PC-3 (cell line): ENCODE results near the gene DDX10. TPM values are rescaled to one million over a fixed set of nuclear protein-coding genes. Genes with fewer than 3 reads are reported as not detected.

Experiments
- ATAC-seq: fragments of 200-7000 bp; cut with Tn5 transposase; 2 replicates; pipeline ENCODE4 v1.9.1; 2020; ENCODE audit warnings: mild to moderate bottlenecking, moderate library complexity
- BruUV-seq: library from RNA; stranded (reverse); fragments of 400-500 nt; replicated peaks from 2 replicates; lab custom pipeline; 2021; lab: Mats Ljungman, UMichigan
- CTCF ChIA-PET: fragments of 300-600 bp; sonication (Branson Sonifier 250); formaldehyde crosslinking; loops from one replicate; lab custom pipeline; 2022; ENCODE audit warnings: antibody characterized with exemption; lab: Charles Lee
- POLR2A ChIA-PET: fragments of 300-600 bp; sonication (Branson Sonifier 250); formaldehyde crosslinking; loops from one replicate; lab custom pipeline; 2022; ENCODE audit warnings: antibody characterized with exemption; ENCODE audit not compliant: unreplicated experiment; lab: Charles Lee
- DNase-seq: peaks from one replicate; pipeline ENCODE4 v3.0.0-alpha.2; 2015
- H2AFZ ChIP-seq: fragments of 300-600 bp; sonication (generic); 2 replicates; pipeline ENCODE4 v1.6.0; 2016; ENCODE audit warnings: antibody characterized with exemption, low read length
- H3F3A ChIP-seq: fragments of 300-600 bp; sonication (generic); one replicate; pipeline ENCODE4 v1.6.0; 2017; ENCODE audit warnings: antibody characterized with exemption, low read length, control low read depth, mild to moderate bottlenecking; ENCODE audit not compliant: unreplicated experiment
- H3K27ac ChIP-seq: fragments of 300-600 bp; sonication (generic); 2 replicates; pipeline ENCODE4 v1.5.1; 2016; ENCODE audit warnings: mild to moderate bottlenecking, low read length
- H3K27me3 ChIP-seq: fragments of 300-600 bp; sonication (generic); 2 replicates; pipeline ENCODE4 v1.6.1; 2016; ENCODE audit warnings: low read length, mixed read lengths
- H3K36me3 ChIP-seq: fragments of 300-600 bp; sonication (generic); 2 replicates; pipeline ENCODE4 v1.6.1; 2016; ENCODE audit warnings: low read depth, mixed run types, low read length, mixed read lengths
- H3K4me1 ChIP-seq: fragments of 300-600 bp; sonication (generic); 2 replicates; pipeline ENCODE4 v1.5.1; 2016; ENCODE audit warnings: low read length; ENCODE audit not compliant: insufficient read depth
- H3K4me2 ChIP-seq: fragments of 300-600 bp; sonication (generic); 2 replicates; pipeline ENCODE4 v1.6.0; 2016; ENCODE audit warnings: low read length
- H3K4me3 ChIP-seq: fragments of 300-600 bp; sonication (generic); 2 replicates; pipeline ENCODE4 v1.5.1; 2016; ENCODE audit warnings: mild to moderate bottlenecking, low read length, mixed read lengths
- H3K79me2 ChIP-seq: fragments of 300-600 bp; sonication (generic); 2 replicates; pipeline ENCODE4 v1.6.1; 2017; ENCODE audit warnings: low read length, mixed read lengths
- H3K9ac ChIP-seq: fragments of 300-600 bp; sonication (generic); 2 replicates; pipeline ENCODE4 v1.6.0; 2016; ENCODE audit warnings: mild to moderate bottlenecking, low read length
- H3K9me2 ChIP-seq: fragments of 300-600 bp; sonication (generic); replicated peaks from 2 replicates; pipeline ENCODE4 v1.6.1; 2016; ENCODE audit warnings: mixed run types, low read length, mixed read lengths
- H3K9me3 ChIP-seq: fragments of 300-600 bp; sonication (generic); 2 replicates; pipeline ENCODE4 v1.6.1; 2016; ENCODE audit warnings: low read length, mixed read lengths
- H4K20me1 ChIP-seq: fragments of 300-600 bp; sonication (generic); 2 replicates; pipeline ENCODE4 v1.6.1; 2016; ENCODE audit warnings: low read length, mixed read lengths
- EZH2 ChIP-seq: fragments of 300-600 bp; sonication (generic); IDR thresholded peaks from one replicate; pipeline ENCODE4 v1.6.1; 2017; ENCODE audit warnings: antibody characterized with exemption, mild to moderate bottlenecking, low read length; ENCODE audit not compliant: unreplicated experiment
- EZH2phosphoT487 ChIP-seq: fragments of 300-600 bp; sonication (generic); IDR thresholded peaks from 2 replicates; pipeline ENCODE4 v1.6.1; 2018; ENCODE audit warnings: mild to moderate bottlenecking, antibody characterized with exemption, low read length, borderline replicate concordance
- intact Hi-C: fragments of 100-400 bp; cut with micrococcal nuclease; formaldehyde crosslinking; loops from 2 replicates; pipeline ENCODE4 v1.9.0; 2023
- total RNA-seq: library from RNA; depleted of rRNA; stranded (reverse); fragments of >200 nt; gene quantifications from 2 replicates; pipeline ENCODE4 v1.2.3, GENCODE V29; 2014
- TF ChIP-seq, protein P1 (sequence below): fragments of 300-600 bp; sonication (generic); conservative IDR thresholded peaks from 2 replicates; pipeline ENCODE4 v1.5.1; 2017; ENCODE audit warnings: antibody characterized with exemption, low read depth, mild to moderate bottlenecking, low read length

Gene DDX10
- total RNA-seq, 1 experiment from 2014 or later: 55.2 TPM

DNA sequence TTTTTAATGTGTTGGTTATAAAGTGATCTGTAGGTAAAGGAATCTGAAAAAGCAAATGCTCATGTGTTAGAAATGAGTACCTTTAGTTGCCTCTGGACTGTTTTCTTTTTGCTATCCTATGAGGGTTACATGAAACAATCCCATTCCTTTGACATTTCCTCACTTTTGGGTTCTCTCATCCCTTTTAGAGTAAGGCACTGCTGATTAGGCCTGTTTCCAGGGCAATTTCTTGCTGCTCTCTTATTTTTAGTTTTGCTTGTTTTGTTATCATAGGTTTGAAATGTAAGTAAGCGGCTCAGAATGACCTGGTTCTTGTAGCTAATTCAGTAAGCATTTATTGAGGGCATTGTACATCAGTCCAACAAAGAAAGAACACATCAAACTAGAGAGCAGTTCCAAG, 138.9 kb downstream of the DDX10 start:
- POLR2A ChIA-PET: no interaction called here
- Histone ChIP-seq H3F3A (no peaks in the 10 kb centered on the region), H2AFZ (no peak overlapping the region), H3K27me3 (no peaks in the 10 kb centered on the region), H3K4me1 (no peaks in the 10 kb centered on the region), H3K9me2 (no peaks in the 10 kb centered on the region), H3K9me3 (no peaks in the 10 kb centered on the region), H3K79me2 (peaks cover 14% of the 10 kb centered on the region), H3K4me3 (no peak overlapping the region), H3K36me3 (no peaks in the 10 kb centered on the region), H4K20me1 (0 out of 2 replicates have a peak, but pooled peaks cover 4% of the 10 kb centered on the region), H3K9ac (no peak overlapping the region), H3K27ac (no peak overlapping the region), H3K4me2 (no peak overlapping the region)
- intact Hi-C loops: no loop called here
- no TSS peak for BruUV-seq
- ATAC-seq: no peak
- TF ChIP-seq, protein P1, sequence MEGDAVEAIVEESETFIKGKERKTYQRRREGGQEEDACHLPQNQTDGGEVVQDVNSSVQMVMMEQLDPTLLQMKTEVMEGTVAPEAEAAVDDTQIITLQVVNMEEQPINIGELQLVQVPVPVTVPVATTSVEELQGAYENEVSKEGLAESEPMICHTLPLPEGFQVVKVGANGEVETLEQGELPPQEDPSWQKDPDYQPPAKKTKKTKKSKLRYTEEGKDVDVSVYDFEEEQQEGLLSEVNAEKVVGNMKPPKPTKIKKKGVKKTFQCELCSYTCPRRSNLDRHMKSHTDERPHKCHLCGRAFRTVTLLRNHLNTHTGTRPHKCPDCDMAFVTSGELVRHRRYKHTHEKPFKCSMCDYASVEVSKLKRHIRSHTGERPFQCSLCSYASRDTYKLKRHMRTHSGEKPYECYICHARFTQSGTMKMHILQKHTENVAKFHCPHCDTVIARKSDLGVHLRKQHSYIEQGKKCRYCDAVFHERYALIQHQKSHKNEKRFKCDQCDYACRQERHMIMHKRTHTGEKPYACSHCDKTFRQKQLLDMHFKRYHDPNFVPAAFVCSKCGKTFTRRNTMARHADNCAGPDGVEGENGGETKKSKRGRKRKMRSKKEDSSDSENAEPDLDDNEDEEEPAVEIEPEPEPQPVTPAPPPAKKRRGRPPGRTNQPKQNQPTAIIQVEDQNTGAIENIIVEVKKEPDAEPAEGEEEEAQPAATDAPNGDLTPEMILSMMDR: no peak
- TF ChIP-seq EZH2 (no peak), EZH2phosphoT487 (no peak)
- no peak for DNase-seq
- CTCF ChIA-PET: no interaction called here

DNA sequence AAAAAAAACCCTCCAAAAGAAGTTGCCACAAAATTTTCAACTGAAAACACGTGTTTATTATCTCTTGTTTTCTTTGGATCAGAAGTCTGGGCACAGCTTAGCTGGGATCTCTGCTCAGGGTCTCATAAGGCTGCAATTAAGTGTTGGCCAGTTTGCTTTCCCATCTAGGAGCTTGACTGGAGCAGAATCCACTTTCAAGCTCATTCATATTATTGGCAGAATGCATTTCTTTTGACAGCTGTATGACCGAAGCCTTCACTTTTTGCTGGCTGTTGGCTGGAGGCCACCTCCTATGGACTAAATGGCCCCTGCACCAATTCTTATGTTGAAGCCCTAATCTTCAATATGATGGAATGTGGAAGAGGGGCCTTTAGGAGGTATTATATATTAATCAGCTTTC, 139.6 kb downstream of the DDX10 start:
- intact Hi-C loops: no loop called here
- no peak overlapping the region for H3K4me2 ChIP-seq
- no peaks in the 10 kb centered on the region for H3K27me3 ChIP-seq
- H3K9me2 ChIP-seq: no peaks in the 10 kb centered on the region
- no peaks in the 10 kb centered on the region for H3K4me1 ChIP-seq
- no peak for TF ChIP-seq EZH2
- no peak for TF ChIP-seq EZH2phosphoT487
- TF ChIP-seq, protein P1: no peak
- H3K27ac ChIP-seq: no peak overlapping the region
- H3K9me3 ChIP-seq: no peaks in the 10 kb centered on the region
- peaks cover 12% of the 10 kb centered on the region for H3K79me2 ChIP-seq
- no peaks in the 10 kb centered on the region for H3F3A ChIP-seq
- no TSS peak for BruUV-seq
- DNase-seq (no peak), ATAC-seq (no peak)
- no peak overlapping the region for H2AFZ ChIP-seq
- H4K20me1 ChIP-seq: 0 out of 2 replicates have a peak, but pooled peaks cover 4% of the 10 kb centered on the region
- H3K36me3 ChIP-seq: no peaks in the 10 kb centered on the region
- CTCF ChIA-PET: no interaction called here
- POLR2A ChIA-PET: no interaction called here
- no peak overlapping the region for H3K4me3 ChIP-seq
- H3K9ac ChIP-seq: no peak overlapping the region

DNA sequence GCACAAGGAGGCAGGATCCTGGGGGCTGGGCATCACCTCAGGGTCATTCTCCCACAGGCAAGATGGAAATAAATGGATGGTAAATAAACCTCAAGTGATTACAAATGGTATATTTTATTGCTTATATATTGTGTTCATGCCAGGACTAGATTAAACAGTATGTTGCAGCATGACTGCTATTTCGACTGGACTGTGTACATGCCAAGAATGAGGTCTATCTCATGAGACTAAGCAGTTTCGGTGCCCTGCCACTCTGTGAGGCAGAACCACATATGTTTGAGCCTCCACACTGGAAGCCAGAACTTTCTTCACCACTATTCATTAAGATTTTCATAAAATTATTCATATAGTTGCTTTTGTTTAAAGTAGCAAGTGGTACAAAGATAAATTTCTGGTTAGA, 140.2 kb downstream of the DDX10 start:
- ChIA-PET POLR2A (no interaction called here), CTCF (no interaction called here)
- H2AFZ ChIP-seq: no peak overlapping the region
- H4K20me1 ChIP-seq: 0 out of 2 replicates have a peak, but pooled peaks cover 4% of the 10 kb centered on the region
- no peaks in the 10 kb centered on the region for H3K27me3 ChIP-seq
- H3K4me3 ChIP-seq: no peak overlapping the region
- H3K79me2 ChIP-seq: peaks cover 8% of the 10 kb centered on the region
- H3K36me3 ChIP-seq: no peaks in the 10 kb centered on the region
- DNase-seq: no peak
- no peak overlapping the region for H3K27ac ChIP-seq
- no peak overlapping the region for H3K9ac ChIP-seq
- intact Hi-C loops: no loop called here
- H3F3A ChIP-seq: no peaks in the 10 kb centered on the region
- H3K4me1 ChIP-seq: no peaks in the 10 kb centered on the region
- ATAC-seq: no peak
- H3K9me3 ChIP-seq: no peaks in the 10 kb centered on the region
- no peak overlapping the region for H3K4me2 ChIP-seq
- H3K9me2 ChIP-seq: no peaks in the 10 kb centered on the region
- no TSS peak for BruUV-seq
- TF ChIP-seq, protein P1: no peak
- TF ChIP-seq EZH2phosphoT487 (no peak), EZH2 (no peak)
